SK-N-SH treated with all-trans-retinoic acid at 6 μM for 48 hours (cell line): Measurements from ENCODE around the gene UHRF2.

Experiments
- ATAC-seq: fragments of 200-7000 bp; cut with Tn5 transposase; 3 replicates; pipeline ENCODE4 v1.9.1; 2020; ENCODE audit warnings: mild to moderate bottlenecking, moderate library complexity
- ARNTL ChIP-seq: fragments of 450-650 bp; formaldehyde crosslinking; IDR thresholded peaks from 2 replicates; pipeline ENCODE4 v1.5.0; 2020; ENCODE audit warnings: low read depth, mild to moderate bottlenecking, moderate library complexity, borderline replicate concordance
- BACH2 ChIP-seq: fragments of 250-450 bp; sonication (Bioruptor Pico); IDR thresholded peaks from 2 replicates; pipeline ENCODE4 v1.9.0; 2021; ENCODE audit warnings: mild to moderate bottlenecking, borderline replicate concordance
- CSDC2 ChIP-seq: fragments of 250-450 bp; sonication (Bioruptor Pico); IDR thresholded peaks from 2 replicates; pipeline ENCODE4 v1.5.0; 2020; ENCODE audit warnings: mild to moderate bottlenecking, moderate library complexity
- OSR1 ChIP-seq: fragments of 250-450 bp; sonication (Bioruptor Pico); IDR thresholded peaks from 2 replicates; pipeline ENCODE4 v1.8.0; 2022; ENCODE audit warnings: moderate library complexity, mild to moderate bottlenecking, inconsistent platforms
- TCF4 ChIP-seq: fragments of 250-450 bp; sonication (Bioruptor Pico); IDR thresholded peaks from 2 replicates; pipeline ENCODE4 v1.8.0; 2021; ENCODE audit warnings: mild to moderate bottlenecking, moderate library complexity, borderline replicate concordance
- TOX ChIP-seq: fragments of 250-450 bp; sonication (Bioruptor Pico); IDR thresholded peaks from 2 replicates; pipeline ENCODE4 v1.8.0; 2021; ENCODE audit warnings: mild to moderate bottlenecking, moderate library complexity, borderline replicate concordance
- ZC3H10 ChIP-seq: fragments of 250-450 bp; sonication (Bioruptor Pico); IDR thresholded peaks from 2 replicates; pipeline ENCODE4 v1.5.1; 2021; ENCODE audit warnings: mild to moderate bottlenecking, moderate library complexity
- ZFP3 ChIP-seq: fragments of 250-450 bp; sonication (Bioruptor Pico); IDR thresholded peaks from 2 replicates; pipeline ENCODE4 v1.5.0; 2020; ENCODE audit warnings: mild to moderate bottlenecking, moderate library complexity
- ZFP30 ChIP-seq: fragments of 450-650 bp; formaldehyde crosslinking; IDR thresholded peaks from 2 replicates; pipeline ENCODE4 v1.5.0; 2022; ENCODE audit warnings: mild to moderate bottlenecking, moderate library complexity
- ZNF565 ChIP-seq: fragments of 450-650 bp; formaldehyde crosslinking; conservative IDR thresholded peaks from 2 replicates; pipeline ENCODE4 v1.5.0; 2020; ENCODE audit warnings: low read depth, mild to moderate bottlenecking, moderate library complexity
- ZNF70 ChIP-seq: fragments of 450-650 bp; formaldehyde crosslinking; IDR thresholded peaks from 2 replicates; pipeline ENCODE4 v1.5.0; 2020; ENCODE audit warnings: mild to moderate bottlenecking, moderate library complexity
- ZNF8 ChIP-seq: fragments of 450-650 bp; formaldehyde crosslinking; IDR thresholded peaks from 2 replicates; pipeline ENCODE4 v1.5.0; 2020; ENCODE audit warnings: mild to moderate bottlenecking, moderate library complexity
- TF ChIP-seq, protein P1 (sequence below): fragments of 250-450 bp; sonication (Bioruptor Pico); IDR thresholded peaks from 2 replicates; pipeline ENCODE4 v1.5.1; 2021; ENCODE audit warnings: mild to moderate bottlenecking, moderate library complexity
- TF ChIP-seq, protein P2 (sequence below): fragments of 250-450 bp; sonication (Bioruptor Pico); IDR thresholded peaks from 2 replicates; pipeline ENCODE4 v1.8.0; 2020; ENCODE audit warnings: mild to moderate bottlenecking, moderate library complexity, borderline replicate concordance
- TF ChIP-seq, protein P3 (sequence below): fragments of 250-450 bp; sonication (Bioruptor Pico); IDR thresholded peaks from 2 replicates; pipeline ENCODE4 v1.5.1; 2020; ENCODE audit warnings: low read depth, mild to moderate bottlenecking, moderate library complexity
- TF ChIP-seq, protein P4 (sequence below): fragments of 250-450 bp; sonication (Bioruptor Pico); IDR thresholded peaks from 2 replicates; pipeline ENCODE4 v1.5.0; 2020; ENCODE audit warnings: mild to moderate bottlenecking, moderate library complexity

UHRF2 gene, protein sequence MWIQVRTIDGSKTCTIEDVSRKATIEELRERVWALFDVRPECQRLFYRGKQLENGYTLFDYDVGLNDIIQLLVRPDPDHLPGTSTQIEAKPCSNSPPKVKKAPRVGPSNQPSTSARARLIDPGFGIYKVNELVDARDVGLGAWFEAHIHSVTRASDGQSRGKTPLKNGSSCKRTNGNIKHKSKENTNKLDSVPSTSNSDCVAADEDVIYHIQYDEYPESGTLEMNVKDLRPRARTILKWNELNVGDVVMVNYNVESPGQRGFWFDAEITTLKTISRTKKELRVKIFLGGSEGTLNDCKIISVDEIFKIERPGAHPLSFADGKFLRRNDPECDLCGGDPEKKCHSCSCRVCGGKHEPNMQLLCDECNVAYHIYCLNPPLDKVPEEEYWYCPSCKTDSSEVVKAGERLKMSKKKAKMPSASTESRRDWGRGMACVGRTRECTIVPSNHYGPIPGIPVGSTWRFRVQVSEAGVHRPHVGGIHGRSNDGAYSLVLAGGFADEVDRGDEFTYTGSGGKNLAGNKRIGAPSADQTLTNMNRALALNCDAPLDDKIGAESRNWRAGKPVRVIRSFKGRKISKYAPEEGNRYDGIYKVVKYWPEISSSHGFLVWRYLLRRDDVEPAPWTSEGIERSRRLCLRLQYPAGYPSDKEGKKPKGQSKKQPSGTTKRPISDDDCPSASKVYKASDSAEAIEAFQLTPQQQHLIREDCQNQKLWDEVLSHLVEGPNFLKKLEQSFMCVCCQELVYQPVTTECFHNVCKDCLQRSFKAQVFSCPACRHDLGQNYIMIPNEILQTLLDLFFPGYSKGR

DNA sequence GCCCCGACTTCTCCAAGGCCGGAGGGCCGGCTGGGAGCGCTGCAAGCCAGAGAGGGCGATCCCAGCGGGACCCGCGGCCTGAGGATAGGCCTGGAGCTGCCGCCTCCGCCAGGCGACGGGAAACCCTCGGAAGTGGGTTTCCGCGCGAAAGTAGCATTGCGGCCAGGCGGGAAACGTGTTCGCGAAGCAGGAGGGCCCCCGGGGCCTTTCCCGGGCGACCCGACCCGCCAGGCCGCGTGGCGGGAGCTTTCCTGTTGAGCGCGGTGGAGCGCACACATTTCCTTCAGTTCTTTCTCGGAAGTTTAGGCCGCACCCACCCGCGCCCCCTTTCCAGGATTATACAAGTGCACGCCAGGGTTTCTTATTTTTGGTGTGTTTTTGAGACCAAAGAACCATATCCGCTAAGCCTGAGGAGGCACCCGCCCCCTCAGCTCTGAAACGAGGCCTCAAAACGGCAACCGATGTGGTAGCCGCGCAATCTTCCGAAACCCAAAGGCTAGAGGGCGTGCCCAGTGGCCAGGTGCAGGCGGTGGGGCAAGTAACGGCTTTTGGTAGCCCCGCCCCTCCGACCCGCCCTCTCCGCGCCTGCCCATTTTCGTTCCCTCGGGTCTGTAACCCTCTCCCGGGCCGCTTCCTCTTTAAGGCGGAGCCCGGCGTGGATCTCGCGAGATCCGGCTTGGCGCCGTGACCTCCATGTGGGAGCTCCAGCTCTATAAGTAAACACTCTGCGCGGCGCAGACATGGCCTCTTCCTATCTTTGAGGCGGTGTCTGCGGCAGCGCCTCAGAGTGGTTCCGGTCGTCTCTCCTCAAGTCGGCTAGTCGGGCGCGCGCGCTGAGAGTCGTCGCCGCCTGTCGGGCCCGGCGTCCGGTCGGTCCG is at the start of gene UHRF2:
Gene UHRF2 (plus strand): TSS at position 713 of the 878 bp plus-strand sequence. CDS start 292 bp downstream, outside the sequence.
- ATAC-seq = peak; percentile 95
- TF ChIP-seq OSR1 (CRISPR knock-in tag) = no peak
- TF ChIP-seq ZNF8 (CRISPR knock-in tag) = no peak
- TF ChIP-seq ZNF70 (CRISPR knock-in tag) = no peak
- no peak for TF ChIP-seq TCF4 (CRISPR knock-in tag)
- no peak for TF ChIP-seq ZFP3 (CRISPR knock-in tag)
- no peak for TF ChIP-seq CSDC2
- TF ChIP-seq, protein P1, sequence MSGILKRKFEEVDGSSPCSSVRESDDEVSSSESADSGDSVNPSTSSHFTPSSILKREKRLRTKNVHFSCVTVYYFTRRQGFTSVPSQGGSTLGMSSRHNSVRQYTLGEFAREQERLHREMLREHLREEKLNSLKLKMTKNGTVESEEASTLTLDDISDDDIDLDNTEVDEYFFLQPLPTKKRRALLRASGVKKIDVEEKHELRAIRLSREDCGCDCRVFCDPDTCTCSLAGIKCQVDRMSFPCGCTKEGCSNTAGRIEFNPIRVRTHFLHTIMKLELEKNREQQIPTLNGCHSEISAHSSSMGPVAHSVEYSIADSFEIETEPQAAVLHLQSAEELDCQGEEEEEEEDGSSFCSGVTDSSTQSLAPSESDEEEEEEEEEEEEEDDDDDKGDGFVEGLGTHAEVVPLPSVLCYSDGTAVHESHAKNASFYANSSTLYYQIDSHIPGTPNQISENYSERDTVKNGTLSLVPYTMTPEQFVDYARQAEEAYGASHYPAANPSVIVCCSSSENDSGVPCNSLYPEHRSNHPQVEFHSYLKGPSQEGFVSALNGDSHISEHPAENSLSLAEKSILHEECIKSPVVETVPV (CRISPR knock-in tag) = no peak

DNA sequence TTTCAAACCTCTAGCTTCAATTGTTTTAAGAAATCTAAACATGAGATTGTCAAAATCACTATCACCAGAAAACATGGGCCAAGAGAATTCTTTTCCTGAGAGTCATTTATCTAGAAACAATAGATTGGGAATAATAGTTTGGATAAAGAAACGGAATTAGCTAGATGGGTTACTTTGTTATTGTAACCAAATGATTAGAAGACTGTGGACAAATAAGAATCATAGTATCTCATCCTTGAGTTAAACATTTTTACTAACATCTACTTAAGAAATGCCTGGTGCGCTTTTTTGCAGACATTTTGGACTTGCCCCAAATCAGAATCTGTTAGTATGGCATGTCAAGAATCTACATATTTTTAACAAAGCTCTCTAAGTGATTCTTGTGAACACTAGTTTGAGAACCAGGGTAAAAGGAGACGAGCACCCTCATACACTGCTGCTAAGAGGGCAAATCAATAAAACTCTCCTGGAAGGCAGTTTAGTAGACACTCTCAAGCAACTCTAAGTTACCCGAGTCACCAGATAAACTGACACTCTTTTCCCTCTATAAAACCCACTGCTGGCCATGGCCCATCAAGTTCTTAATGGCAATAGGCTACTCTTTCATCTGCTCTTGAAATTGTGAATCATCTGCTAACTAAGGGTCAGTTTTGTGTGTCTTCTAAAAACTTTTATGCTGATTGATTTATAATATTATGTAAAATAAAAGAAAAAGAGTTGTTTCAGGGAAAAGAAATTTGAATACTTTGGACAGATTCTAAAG is 45.7 kb upstream of the UHRF2 start:
- TF ChIP-seq ARNTL (CRISPR knock-in tag) (no peak), CSDC2 (no peak), ZFP30 (CRISPR knock-in tag) (no peak), OSR1 (CRISPR knock-in tag) (no peak), TOX (CRISPR knock-in tag) (no peak), ZC3H10 (CRISPR knock-in tag) (no peak), ZNF565 (CRISPR knock-in tag) (no peak), BACH2 (CRISPR knock-in tag) (no peak)
- TF ChIP-seq, protein P2, sequence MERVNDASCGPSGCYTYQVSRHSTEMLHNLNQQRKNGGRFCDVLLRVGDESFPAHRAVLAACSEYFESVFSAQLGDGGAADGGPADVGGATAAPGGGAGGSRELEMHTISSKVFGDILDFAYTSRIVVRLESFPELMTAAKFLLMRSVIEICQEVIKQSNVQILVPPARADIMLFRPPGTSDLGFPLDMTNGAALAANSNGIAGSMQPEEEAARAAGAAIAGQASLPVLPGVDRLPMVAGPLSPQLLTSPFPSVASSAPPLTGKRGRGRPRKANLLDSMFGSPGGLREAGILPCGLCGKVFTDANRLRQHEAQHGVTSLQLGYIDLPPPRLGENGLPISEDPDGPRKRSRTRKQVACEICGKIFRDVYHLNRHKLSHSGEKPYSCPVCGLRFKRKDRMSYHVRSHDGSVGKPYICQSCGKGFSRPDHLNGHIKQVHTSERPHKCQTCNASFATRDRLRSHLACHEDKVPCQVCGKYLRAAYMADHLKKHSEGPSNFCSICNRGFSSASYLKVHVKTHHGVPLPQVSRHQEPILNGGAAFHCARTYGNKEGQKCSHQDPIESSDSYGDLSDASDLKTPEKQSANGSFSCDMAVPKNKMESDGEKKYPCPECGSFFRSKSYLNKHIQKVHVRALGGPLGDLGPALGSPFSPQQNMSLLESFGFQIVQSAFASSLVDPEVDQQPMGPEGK (CRISPR knock-in tag) = no peak
- TF ChIP-seq, protein P3, sequence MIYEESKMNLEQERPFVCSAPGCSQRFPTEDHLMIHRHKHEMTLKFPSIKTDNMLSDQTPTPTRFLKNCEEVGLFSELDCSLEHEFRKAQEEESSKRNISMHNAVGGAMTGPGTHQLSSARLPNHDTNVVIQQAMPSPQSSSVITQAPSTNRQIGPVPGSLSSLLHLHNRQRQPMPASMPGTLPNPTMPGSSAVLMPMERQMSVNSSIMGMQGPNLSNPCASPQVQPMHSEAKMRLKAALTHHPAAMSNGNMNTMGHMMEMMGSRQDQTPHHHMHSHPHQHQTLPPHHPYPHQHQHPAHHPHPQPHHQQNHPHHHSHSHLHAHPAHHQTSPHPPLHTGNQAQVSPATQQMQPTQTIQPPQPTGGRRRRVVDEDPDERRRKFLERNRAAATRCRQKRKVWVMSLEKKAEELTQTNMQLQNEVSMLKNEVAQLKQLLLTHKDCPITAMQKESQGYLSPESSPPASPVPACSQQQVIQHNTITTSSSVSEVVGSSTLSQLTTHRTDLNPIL (CRISPR knock-in tag) = no peak
- TF ChIP-seq, protein P1 (CRISPR knock-in tag) = no peak
- TF ChIP-seq, protein P4, sequence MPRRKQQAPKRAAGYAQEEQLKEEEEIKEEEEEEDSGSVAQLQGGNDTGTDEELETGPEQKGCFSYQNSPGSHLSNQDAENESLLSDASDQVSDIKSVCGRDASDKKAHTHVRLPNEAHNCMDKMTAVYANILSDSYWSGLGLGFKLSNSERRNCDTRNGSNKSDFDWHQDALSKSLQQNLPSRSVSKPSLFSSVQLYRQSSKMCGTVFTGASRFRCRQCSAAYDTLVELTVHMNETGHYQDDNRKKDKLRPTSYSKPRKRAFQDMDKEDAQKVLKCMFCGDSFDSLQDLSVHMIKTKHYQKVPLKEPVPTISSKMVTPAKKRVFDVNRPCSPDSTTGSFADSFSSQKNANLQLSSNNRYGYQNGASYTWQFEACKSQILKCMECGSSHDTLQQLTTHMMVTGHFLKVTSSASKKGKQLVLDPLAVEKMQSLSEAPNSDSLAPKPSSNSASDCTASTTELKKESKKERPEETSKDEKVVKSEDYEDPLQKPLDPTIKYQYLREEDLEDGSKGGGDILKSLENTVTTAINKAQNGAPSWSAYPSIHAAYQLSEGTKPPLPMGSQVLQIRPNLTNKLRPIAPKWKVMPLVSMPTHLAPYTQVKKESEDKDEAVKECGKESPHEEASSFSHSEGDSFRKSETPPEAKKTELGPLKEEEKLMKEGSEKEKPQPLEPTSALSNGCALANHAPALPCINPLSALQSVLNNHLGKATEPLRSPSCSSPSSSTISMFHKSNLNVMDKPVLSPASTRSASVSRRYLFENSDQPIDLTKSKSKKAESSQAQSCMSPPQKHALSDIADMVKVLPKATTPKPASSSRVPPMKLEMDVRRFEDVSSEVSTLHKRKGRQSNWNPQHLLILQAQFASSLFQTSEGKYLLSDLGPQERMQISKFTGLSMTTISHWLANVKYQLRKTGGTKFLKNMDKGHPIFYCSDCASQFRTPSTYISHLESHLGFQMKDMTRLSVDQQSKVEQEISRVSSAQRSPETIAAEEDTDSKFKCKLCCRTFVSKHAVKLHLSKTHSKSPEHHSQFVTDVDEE (CRISPR knock-in tag) = no peak
- ATAC-seq = no peak
